HG03039 (cell line): ENCODE results near the gene KREMEN1.

ENCODE experiments used
- ATAC-seq: cut with Tn5 transposase; IDR thresholded peaks from one replicate; pipeline ENCODE4 v1.9.1; 2021; ENCODE audit warnings: mild to moderate bottlenecking, moderate library complexity; ENCODE audit not compliant: unreplicated experiment

The KREMEN1 gene

GRCh38 chr22:29148036-29148435 lies 75.2 kb downstream of the KREMEN1 start:
- no peak for ATAC-seq

- ATAC-seq: no peak
Measured at GRCh38 chr22:29148826-29149225, 76.0 kb downstream of the KREMEN1 start.

- ATAC-seq: no peak
Measured at GRCh38 chr22:29149841-29150555, 77.2 kb downstream of the KREMEN1 start.

- no peak for ATAC-seq
Measured at GRCh38 chr22:29150701-29151100, 77.9 kb downstream of the KREMEN1 start.

- no peak for ATAC-seq
Measured at GRCh38 chr22:29151316-29151715, 78.5 kb downstream of the KREMEN1 start.

GRCh38 chr22:29152045-29152953 lies 79.5 kb downstream of the KREMEN1 start:
- ATAC-seq: no peak

GRCh38 chr22:29152954-29153719 lies 80.3 kb downstream of the KREMEN1 start:
- no peak for ATAC-seq

GRCh38 chr22:29154364-29155048 lies 81.7 kb downstream of the KREMEN1 start:
- ATAC-seq: no peak

GRCh38 chr22:29155966-29156365 lies 83.1 kb downstream of the KREMEN1 start:
- no peak for ATAC-seq

- no peak for ATAC-seq
Measured at GRCh38 chr22:29156507-29156906, 83.7 kb downstream of the KREMEN1 start.

GRCh38 chr22:29157759-29158535 lies 85.1 kb downstream of the KREMEN1 start:
- ATAC-seq: no peak

- no peak for ATAC-seq
Measured at GRCh38 chr22:29158546-29158945, 85.7 kb downstream of the KREMEN1 start.

GRCh38 chr22:29163808-29164207 lies 91.0 kb downstream of the KREMEN1 start:
- no peak for ATAC-seq

- ATAC-seq: no peak
Measured at GRCh38 chr22:29165321-29166060, 92.7 kb downstream of the KREMEN1 start.

- no peak for ATAC-seq
Measured at GRCh38 chr22:29166180-29166579, 93.3 kb downstream of the KREMEN1 start.

- peak; percentile 72 for ATAC-seq
Measured at GRCh38 chr22:29167032-29167911, 94.4 kb downstream of the KREMEN1 start.

- no peak for ATAC-seq
Measured at GRCh38 chr22:29171721-29172120, 98.9 kb downstream of the KREMEN1 start.

- ATAC-seq: no peak
Measured at GRCh38 chr22:29172216-29172615, 99.4 kb downstream of the KREMEN1 start.
